ENCODE results near the gene TUBB4B. TPM values are rescaled to one million over a fixed set of nuclear protein-coding genes. Genes with fewer than 3 reads are reported as not detected.

Gene TUBB4B
- total RNA-seq, 5 donors from 2014 or later (not counting 1 experiment from before 2014, with no cell fraction given) = 50.6 to 118 (median 95.3) TPM

DNA sequence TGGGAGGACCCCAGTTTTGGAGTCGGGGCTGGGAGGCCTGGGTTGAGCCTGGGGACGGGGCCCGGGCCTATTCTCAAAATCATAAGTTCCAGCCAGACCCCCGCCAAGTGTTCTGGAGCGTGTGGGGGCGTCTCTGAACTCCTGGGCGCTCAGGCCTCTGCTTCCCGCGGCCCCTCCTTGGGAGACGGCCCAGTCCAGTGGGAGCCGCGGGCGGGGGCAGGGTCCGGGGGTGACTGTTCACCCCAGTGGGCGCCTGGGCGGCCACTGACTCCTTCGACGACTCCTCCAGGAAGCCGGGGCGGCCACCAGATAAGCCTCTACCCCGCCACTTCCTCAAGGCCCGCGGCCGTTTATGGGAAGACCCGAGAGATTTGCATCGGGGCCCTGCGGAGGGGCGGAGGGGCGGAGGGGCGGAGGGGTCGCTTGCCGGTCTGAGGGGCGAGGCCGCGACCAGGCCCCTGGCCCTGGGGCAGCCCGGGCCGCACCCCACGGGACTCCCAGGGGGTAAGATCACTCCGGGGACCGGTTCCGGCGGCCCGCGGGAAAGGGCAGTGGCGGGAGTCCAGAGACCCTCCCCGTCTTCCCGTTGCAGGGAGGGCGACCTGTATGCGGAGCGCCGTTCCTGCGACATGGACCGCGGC is 37.1 kb downstream of the TUBB4B start:
- Mint-ChIP-seq H3K27me3 (peaks cover 0 to 23% of the 10 kb centered on the region in 2 donors), H3K4me1 (peaks cover 11 to 28% (median 26%) of the 10 kb centered on the region in 3 donors), H3K27ac (no peak overlapping the region), H3K9me3 (no peaks in the 10 kb centered on the region), H3K36me3 (peaks cover 4% of the 10 kb centered on the region), H3K4me3 (peak overlapping the region; percentile 64 to 76 (median 67))
- DNase-seq = no peak
- Histone ChIP-seq H3K4me1 (ENCODE audit: control insufficient read depth in 1 of 2, extremely low read depth in 1 of 2, insufficient read depth in 2 of 2, low read length in 2 of 2) (peaks cover 9 to 27% of the 10 kb centered on the region in 2 experiments), H3K27ac (ENCODE audit: low read length) (peak overlapping the region; percentile 14), H3K9me3 (no peaks in the 10 kb centered on the region), H3K4me3 (ENCODE audit: control insufficient read depth in 1 of 2, extremely low read depth in 1 of 2, low read length in 1 of 2) (peak overlapping the region; percentile 44 to 61), H3K36me3 (ENCODE audit: control insufficient read depth in 2 of 2, extremely low read depth in 1 of 2, insufficient read depth in 1 of 2, low read length in 1 of 2) (peaks cover 3 to 9% of the 10 kb centered on the region in 2 donors), H3K27me3 (replicated peaks in 1 of 2; ENCODE audit: control insufficient read depth in 2 of 2, extremely low read depth in 1 of 2, insufficient read depth in 2 of 2, low read length in 1 of 2) (peaks cover 0 to 41% of the 10 kb centered on the region in 2 experiments)
- 32% methylated on average over 41 of the region's 54 CpGs for WGBS (ENCODE audit: insufficient coverage)
- POLR2A ChIA-PET = interaction anchor here in 1 of 2 donors (0.5 kb wide), 1 partner anchor 146 kb away, joined by 6 read pairs; no protein-coding TSS in a partner anchor
- CTCF ChIA-PET = no interaction called here
- ATAC-seq (replicated peaks in 1 of 4) = peak in 3 of 4 experiments; percentile 12 to 21 (median 17)

DNA sequence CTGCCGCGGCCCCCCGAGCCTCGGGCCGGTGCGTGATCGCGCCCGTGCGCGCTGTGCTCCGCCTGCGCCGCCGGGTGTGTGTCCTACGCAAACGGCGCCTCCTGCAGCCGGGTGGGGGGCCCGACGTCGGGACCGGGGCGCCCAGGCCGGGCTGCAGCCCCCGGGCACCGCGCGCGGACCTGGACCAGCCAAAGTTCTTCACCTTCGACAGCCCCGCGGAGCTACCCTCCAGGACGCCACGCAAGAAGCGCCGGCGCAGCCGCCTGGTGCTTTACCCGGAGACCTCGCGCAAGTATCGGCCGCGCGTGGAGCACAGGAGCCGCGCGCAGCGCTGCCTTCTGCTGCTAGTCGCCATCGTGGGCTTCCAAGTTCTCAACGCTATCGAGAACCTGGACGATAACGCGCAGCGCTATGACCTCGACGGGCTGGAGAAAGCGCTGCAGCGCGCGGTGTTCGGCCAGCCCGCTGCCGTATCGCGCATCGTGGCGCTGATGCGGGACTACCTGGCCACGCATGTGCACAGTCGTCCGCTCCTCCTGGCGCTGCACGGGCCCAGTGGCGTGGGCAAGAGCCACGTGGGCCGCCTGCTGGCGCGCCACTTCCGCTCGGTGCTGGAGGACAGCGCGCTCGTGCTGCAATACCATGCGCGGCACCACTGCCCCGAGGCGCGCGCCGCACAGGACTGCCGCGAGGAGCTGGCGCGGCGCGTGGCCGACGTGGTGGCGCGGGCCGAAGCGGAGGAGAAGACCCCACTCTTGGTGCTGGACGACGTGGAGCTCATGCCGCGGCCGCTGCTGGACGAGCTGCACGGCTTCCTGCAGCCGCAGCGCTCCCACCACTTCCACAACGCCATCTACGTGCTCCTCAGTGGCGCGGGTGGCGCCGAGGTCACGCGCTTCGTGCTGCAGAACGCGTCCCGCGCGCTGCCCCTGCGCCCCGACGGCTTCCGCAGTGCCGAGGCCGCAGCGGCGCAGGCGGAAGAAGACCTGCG is 37.9 kb downstream of the TUBB4B start:
- no peak overlapping the region for H3K4me3 Mint-ChIP-seq
- no peak overlapping the region for H3K27ac Mint-ChIP-seq
- H3K9me3 Mint-ChIP-seq = no peaks in the 10 kb centered on the region
- no peaks in the 10 kb centered on the region for H3K36me3 Mint-ChIP-seq
- peaks cover 0 to 5% of the 10 kb centered on the region in 2 donors for H3K36me3 ChIP-seq (ENCODE audit: control insufficient read depth in 2 of 2, extremely low read depth in 1 of 2, insufficient read depth in 1 of 2, low read length in 1 of 2)
- H3K4me1 ChIP-seq (ENCODE audit: control insufficient read depth in 1 of 2, extremely low read depth in 1 of 2, insufficient read depth in 2 of 2, low read length in 2 of 2) = peaks cover 9 to 27% of the 10 kb centered on the region in 2 experiments
- WGBS (ENCODE audit: insufficient coverage) = 96% methylated on average over 128 of the region's 139 CpGs
- DNase-seq = no peak
- no peaks in the 10 kb centered on the region for H3K9me3 ChIP-seq
- CTCF ChIA-PET = no interaction called here
- ATAC-seq (replicated peaks in 1 of 4) = no peak
- POLR2A ChIA-PET = no interaction called here
- peaks cover 11 to 28% (median 26%) of the 10 kb centered on the region in 3 donors for H3K4me1 Mint-ChIP-seq
- peaks cover 0 to 46% of the 10 kb centered on the region in 2 experiments for H3K27me3 ChIP-seq (replicated peaks in 1 of 2; ENCODE audit: control insufficient read depth in 2 of 2, extremely low read depth in 1 of 2, insufficient read depth in 2 of 2, low read length in 1 of 2)
- H3K27me3 Mint-ChIP-seq = peaks cover 0 to 23% of the 10 kb centered on the region in 2 donors
- no peak overlapping the region for H3K4me3 ChIP-seq (ENCODE audit: control insufficient read depth in 1 of 2, extremely low read depth in 1 of 2, low read length in 1 of 2)
- no peak overlapping the region for H3K27ac ChIP-seq (ENCODE audit: low read length)

DNA sequence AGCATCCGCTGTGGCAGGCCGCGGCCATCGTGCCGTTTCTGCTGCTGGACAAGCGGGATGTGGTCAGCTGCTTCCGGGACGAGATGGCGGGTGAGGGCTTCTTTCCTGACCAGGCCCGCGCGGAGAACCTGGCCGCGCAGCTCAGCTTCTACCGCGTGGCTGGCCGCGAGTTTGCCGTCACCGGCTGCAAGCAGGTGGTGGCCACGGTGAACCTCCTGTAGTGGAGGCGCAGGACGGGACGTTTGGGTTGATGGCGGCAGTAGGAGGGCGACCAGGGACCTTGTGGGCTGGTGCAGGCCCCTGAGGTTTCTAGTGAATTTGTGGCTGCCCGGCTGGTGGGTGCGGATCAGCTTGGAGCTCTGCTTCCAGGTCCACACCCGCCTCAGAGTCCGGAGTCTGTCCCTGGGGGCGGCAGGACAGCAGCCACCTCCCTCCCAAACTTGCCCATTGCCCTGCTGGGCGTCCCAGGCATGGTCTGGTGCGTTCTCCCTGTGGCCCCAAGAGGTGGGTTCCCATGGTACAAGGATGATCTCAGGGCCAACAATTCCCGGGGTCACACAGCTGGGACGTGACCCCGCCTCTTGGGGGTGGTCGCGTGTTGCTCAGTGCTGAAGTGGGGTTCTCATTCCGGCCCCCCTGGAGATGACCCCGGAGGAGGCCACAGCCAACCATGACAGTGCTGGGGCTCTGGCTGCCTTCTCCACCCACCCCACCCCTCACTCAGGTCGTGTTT is 38.8 kb downstream of the TUBB4B start:
- POLR2A ChIA-PET = no interaction called here
- DNase-seq = no peak
- H3K4me1 Mint-ChIP-seq = peaks cover 11 to 26% (median 24%) of the 10 kb centered on the region in 3 donors
- H3K27me3 Mint-ChIP-seq = peaks cover 0 to 23% of the 10 kb centered on the region in 2 donors
- H3K36me3 Mint-ChIP-seq = no peaks in the 10 kb centered on the region
- no peak overlapping the region for H3K4me3 Mint-ChIP-seq
- 96% methylated on average over 38 of the region's 41 CpGs for WGBS (ENCODE audit: insufficient coverage)
- no peak overlapping the region for H3K27ac Mint-ChIP-seq
- no peak for ATAC-seq (replicated peaks in 1 of 4)
- CTCF ChIA-PET = no interaction called here
- H3K9me3 ChIP-seq = no peaks in the 10 kb centered on the region
- no peak overlapping the region for H3K27ac ChIP-seq (ENCODE audit: low read length)
- no peaks in the 10 kb centered on the region for H3K36me3 ChIP-seq (ENCODE audit: control insufficient read depth in 2 of 2, extremely low read depth in 1 of 2, insufficient read depth in 1 of 2, low read length in 1 of 2)
- peaks cover 0 to 46% of the 10 kb centered on the region in 2 experiments for H3K27me3 ChIP-seq (replicated peaks in 1 of 2; ENCODE audit: control insufficient read depth in 2 of 2, extremely low read depth in 1 of 2, insufficient read depth in 2 of 2, low read length in 1 of 2)
- no peaks in the 10 kb centered on the region for H3K9me3 Mint-ChIP-seq
- H3K4me1 ChIP-seq (ENCODE audit: control insufficient read depth in 1 of 2, extremely low read depth in 1 of 2, insufficient read depth in 2 of 2, low read length in 2 of 2) = peaks cover 9 to 27% of the 10 kb centered on the region in 2 experiments
- no peak overlapping the region for H3K4me3 ChIP-seq (ENCODE audit: control insufficient read depth in 1 of 2, extremely low read depth in 1 of 2, low read length in 1 of 2)

- Mint-ChIP-seq H3K4me1 (peaks cover 10 to 20% (median 18%) of the 10 kb centered on the region in 3 donors), H3K4me3 (no peak overlapping the region), H3K36me3 (no peaks in the 10 kb centered on the region), H3K27me3 (peaks cover 0 to 17% of the 10 kb centered on the region in 2 donors), H3K9me3 (no peaks in the 10 kb centered on the region), H3K27ac (no peak overlapping the region)
- H3K27ac ChIP-seq (ENCODE audit: low read length) = no peak overlapping the region
- 44% methylated on average over 73 of the region's 85 CpGs for WGBS (ENCODE audit: insufficient coverage)
- DNase-seq (peak in 1 of 35 experiments; percentile 31), ATAC-seq (replicated peaks in 1 of 4) (peak in 1 of 4 experiments; percentile 50)
- peaks cover 0 to 43% of the 10 kb centered on the region in 2 experiments for H3K27me3 ChIP-seq (replicated peaks in 1 of 2; ENCODE audit: control insufficient read depth in 2 of 2, extremely low read depth in 1 of 2, insufficient read depth in 2 of 2, low read length in 1 of 2)
- peaks cover 9 to 27% of the 10 kb centered on the region in 2 experiments for H3K4me1 ChIP-seq (ENCODE audit: control insufficient read depth in 1 of 2, extremely low read depth in 1 of 2, insufficient read depth in 2 of 2, low read length in 2 of 2)
- peak overlapping the region in 1 of 2 donors; percentile 15 for H3K4me3 ChIP-seq (ENCODE audit: control insufficient read depth in 1 of 2, extremely low read depth in 1 of 2, low read length in 1 of 2)
- H3K9me3 ChIP-seq = no peaks in the 10 kb centered on the region
- H3K36me3 ChIP-seq (ENCODE audit: control insufficient read depth in 2 of 2, extremely low read depth in 1 of 2, insufficient read depth in 1 of 2, low read length in 1 of 2) = no peaks in the 10 kb centered on the region
- CTCF ChIA-PET = no interaction called here
- POLR2A ChIA-PET = no interaction called here
Observed at GRCh38 chr9:137280474-137281344, 39.6 kb downstream of the TUBB4B start.

DNA sequence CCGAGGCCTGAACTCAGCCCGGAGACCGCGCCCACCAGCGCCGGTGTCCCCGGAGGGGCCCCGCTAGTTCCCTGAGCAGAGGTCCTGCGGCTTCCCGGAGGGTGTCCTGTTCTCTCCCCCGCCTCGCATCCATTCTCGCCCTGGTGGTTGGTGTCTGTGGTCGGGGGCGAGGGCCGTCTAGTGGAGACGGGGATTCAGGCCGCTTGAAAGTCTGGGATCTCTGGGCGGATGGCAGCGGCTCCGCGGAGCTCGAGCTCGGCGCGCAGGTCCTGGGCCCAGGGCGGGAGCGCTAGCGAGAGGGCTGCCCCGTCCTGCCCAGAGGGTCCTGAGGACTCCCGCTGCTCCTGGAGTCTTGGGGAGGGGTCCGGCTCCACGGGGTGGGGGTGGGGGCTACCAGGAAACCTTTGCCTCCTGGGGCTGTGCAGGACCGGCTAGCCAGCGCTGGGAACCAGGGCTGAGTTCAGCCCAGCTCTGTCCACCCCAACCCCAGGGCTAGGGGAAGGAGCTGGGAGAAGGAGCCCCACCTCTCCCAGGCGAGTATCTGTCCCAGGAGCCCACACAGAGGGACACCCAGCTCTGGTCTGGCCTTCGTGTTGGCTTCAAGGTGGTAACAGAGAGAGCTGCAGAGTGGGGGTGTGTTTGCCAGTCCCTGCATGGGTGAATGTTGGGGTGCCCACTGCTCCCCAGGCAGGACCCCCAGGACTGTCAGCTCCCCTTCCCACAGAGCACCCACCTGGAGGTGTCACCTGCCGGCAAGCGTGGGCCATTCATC is 40.4 kb downstream of the TUBB4B start:
- no peak for DNase-seq
- no peaks in the 10 kb centered on the region for H3K9me3 Mint-ChIP-seq
- H3K36me3 ChIP-seq (ENCODE audit: control insufficient read depth in 2 of 2, extremely low read depth in 1 of 2, insufficient read depth in 1 of 2, low read length in 1 of 2) = no peaks in the 10 kb centered on the region
- peaks cover 0 to 15% of the 10 kb centered on the region in 2 donors for H3K27me3 Mint-ChIP-seq
- no peak overlapping the region for H3K27ac Mint-ChIP-seq
- H3K36me3 Mint-ChIP-seq = no peaks in the 10 kb centered on the region
- ChIA-PET CTCF (no interaction called here), POLR2A (no interaction called here)
- H3K4me3 Mint-ChIP-seq = no peak overlapping the region
- H3K27me3 ChIP-seq (replicated peaks in 1 of 2; ENCODE audit: control insufficient read depth in 2 of 2, extremely low read depth in 1 of 2, insufficient read depth in 2 of 2, low read length in 1 of 2) = peaks cover 0 to 36% of the 10 kb centered on the region in 2 experiments
- H3K4me1 ChIP-seq (ENCODE audit: control insufficient read depth in 1 of 2, extremely low read depth in 1 of 2, insufficient read depth in 2 of 2, low read length in 2 of 2) = peaks cover 9 to 27% of the 10 kb centered on the region in 2 experiments
- 82% methylated on average over 29 of the region's 39 CpGs for WGBS (ENCODE audit: insufficient coverage)
- no peak for ATAC-seq (replicated peaks in 1 of 4)
- peaks cover 8 to 17% (median 16%) of the 10 kb centered on the region in 3 donors for H3K4me1 Mint-ChIP-seq
- H3K4me3 ChIP-seq (ENCODE audit: control insufficient read depth in 1 of 2, extremely low read depth in 1 of 2, low read length in 1 of 2) = peak overlapping the region in 1 of 2 donors; percentile 15
- H3K9me3 ChIP-seq = no peaks in the 10 kb centered on the region
- H3K27ac ChIP-seq (ENCODE audit: low read length) = no peak overlapping the region
